ENCODE results near the gene NOS2. TPM values are rescaled to one million over a fixed set of nuclear protein-coding genes. Genes with fewer than 3 reads are reported as not detected.
A peak's percentile ranks its signal among the peaks of the same experiment; 100 is the strongest.

Gene NOS2
- total RNA-seq, 1 experiment from 2014 or later = 0.35 TPM

DNA sequence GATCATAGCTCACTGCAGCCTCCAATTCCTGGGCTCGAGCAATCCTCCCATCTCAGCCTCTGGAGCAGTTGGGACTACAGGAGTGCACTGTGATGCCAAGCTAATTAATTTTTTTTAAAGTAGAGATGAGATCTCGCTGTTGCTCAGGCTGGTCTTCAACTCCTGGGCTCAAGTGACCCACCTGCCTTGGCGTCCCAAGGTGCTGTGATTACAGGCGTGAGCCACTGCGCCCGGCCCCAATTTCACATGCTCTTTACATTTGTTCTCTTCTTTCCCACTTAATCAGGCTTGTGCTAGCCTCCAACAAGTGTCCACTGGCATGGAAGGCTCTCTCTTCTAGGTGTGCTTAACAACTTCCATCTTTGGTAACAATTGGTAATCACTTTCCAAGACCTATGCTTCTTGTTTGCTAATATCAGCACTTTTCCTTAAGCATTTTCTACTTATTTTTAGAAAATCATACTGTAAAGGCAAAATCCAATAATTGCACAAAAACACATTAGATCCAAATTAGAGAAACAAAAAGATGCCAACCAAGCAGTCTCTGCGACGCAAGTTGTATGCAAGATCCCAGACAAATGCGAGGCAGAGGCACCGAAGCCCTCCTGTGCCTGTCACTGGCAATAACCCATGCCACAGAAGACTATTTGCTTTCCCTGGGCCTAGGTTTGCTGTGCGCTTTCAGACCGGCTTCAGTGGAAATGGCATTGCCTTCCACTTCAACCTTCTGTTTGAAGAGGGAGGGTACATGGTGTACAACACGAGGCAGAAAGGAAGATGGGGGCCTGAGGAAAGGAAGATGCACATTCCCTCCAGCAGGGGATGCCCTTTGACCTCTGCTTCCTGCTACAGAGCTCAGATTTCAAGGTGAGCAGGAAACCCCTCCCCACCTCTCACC, 52.6 kb downstream of the NOS2 start:
- H2BK15ac ChIP-seq (ENCODE audit: low read depth, low read length) = no peak overlapping the region
- H3K4me1 ChIP-seq (ENCODE audit: insufficient read depth, low read length) = no peaks in the 10 kb centered on the region
- no peaks in the 10 kb centered on the region for H4K20me1 ChIP-seq (ENCODE audit: control insufficient read depth, insufficient read depth, insufficient read length)
- H4K91ac ChIP-seq (ENCODE audit: insufficient read length, low read depth, low read length) = no peak overlapping the region
- peaks cover 0 to 11% of the 10 kb centered on the region in 2 experiments; a peak in 2 of 4 replicates for H3K4me1 Mint-ChIP-seq
- no peak overlapping the region for H3K4me2 ChIP-seq (ENCODE audit: insufficient read depth, insufficient read length, low read length)
- H3K56ac ChIP-seq (ENCODE audit: insufficient read length, low read depth, low read length) = no peak overlapping the region
- WGBS (ENCODE audit: extremely low coverage, insufficient read length, low lambda C conversion rate) = no CpG with 5 or more reads among the region's 13 CpGs
- H4K8ac ChIP-seq (replicated peaks; ENCODE audit: insufficient read length, low read depth, low read length) = no peak overlapping the region
- no peaks in the 10 kb centered on the region for H3K79me2 ChIP-seq (ENCODE audit: insufficient read depth, low read length)
- H2AK5ac ChIP-seq (ENCODE audit: insufficient read length, low read length) = no peak overlapping the region
- H3K27me3 Mint-ChIP-seq (ENCODE audit: low read depth) = no peaks in the 10 kb centered on the region; the same call in 1 of the 2 replicates
- no peak overlapping the region for H2BK12ac ChIP-seq (ENCODE audit: insufficient read length, low read depth, low read length)
- H2AFZ ChIP-seq (ENCODE audit: low read length) = no peak overlapping the region
- no peak overlapping the region for H3K4ac ChIP-seq (ENCODE audit: low read depth, low read length)
- no peak overlapping the region for H3T11ph ChIP-seq (ENCODE audit: low read length)
- DNase-seq = peak; percentile 86
- no peak overlapping the region for H2BK5ac ChIP-seq (ENCODE audit: insufficient read length, low read length)
- H2BK20ac ChIP-seq (ENCODE audit: low read depth, low read length, poor library complexity, severe bottlenecking) = no peak overlapping the region
- H3K14ac ChIP-seq (ENCODE audit: insufficient read depth, low read length) = peak overlapping the region; percentile 63; the same call in 1 of the 2 replicates
- no peaks in the 10 kb centered on the region for H3K27me3 ChIP-seq (ENCODE audit: insufficient read depth, low read length)
- no peak overlapping the region for H3K23ac ChIP-seq (ENCODE audit: insufficient read length, low read depth, low read length)
- H3K18ac ChIP-seq (ENCODE audit: insufficient read length, low read depth, low read length) = peak overlapping the region; percentile 67
- no peak overlapping the region for H3K4me3 Mint-ChIP-seq
- TF ChIP-seq, protein P1, sequence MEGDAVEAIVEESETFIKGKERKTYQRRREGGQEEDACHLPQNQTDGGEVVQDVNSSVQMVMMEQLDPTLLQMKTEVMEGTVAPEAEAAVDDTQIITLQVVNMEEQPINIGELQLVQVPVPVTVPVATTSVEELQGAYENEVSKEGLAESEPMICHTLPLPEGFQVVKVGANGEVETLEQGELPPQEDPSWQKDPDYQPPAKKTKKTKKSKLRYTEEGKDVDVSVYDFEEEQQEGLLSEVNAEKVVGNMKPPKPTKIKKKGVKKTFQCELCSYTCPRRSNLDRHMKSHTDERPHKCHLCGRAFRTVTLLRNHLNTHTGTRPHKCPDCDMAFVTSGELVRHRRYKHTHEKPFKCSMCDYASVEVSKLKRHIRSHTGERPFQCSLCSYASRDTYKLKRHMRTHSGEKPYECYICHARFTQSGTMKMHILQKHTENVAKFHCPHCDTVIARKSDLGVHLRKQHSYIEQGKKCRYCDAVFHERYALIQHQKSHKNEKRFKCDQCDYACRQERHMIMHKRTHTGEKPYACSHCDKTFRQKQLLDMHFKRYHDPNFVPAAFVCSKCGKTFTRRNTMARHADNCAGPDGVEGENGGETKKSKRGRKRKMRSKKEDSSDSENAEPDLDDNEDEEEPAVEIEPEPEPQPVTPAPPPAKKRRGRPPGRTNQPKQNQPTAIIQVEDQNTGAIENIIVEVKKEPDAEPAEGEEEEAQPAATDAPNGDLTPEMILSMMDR (conservative IDR thresholded peaks at IDR 0.05) = peak; percentile 81
- H4K5ac ChIP-seq (ENCODE audit: insufficient read length, low read depth, low read length) = no peak overlapping the region
- no peak overlapping the region for H3K27ac ChIP-seq (ENCODE audit: insufficient read length, low read depth, low read length)
- no peaks in the 10 kb centered on the region for H3K9me3 ChIP-seq (ENCODE audit: control insufficient read depth, low read depth, low read length)
- H3K23me2 ChIP-seq (ENCODE audit: insufficient read length, low read depth, low read length, poor library complexity, severe bottlenecking) = no peaks in the 10 kb centered on the region
- no peak overlapping the region for H3K9ac ChIP-seq (ENCODE audit: extremely low read depth, insufficient read length, low read length)
- no peak overlapping the region for H2BK120ac ChIP-seq (ENCODE audit: low read depth, low read length, poor library complexity, severe bottlenecking)
- H3K36me3 Mint-ChIP-seq (ENCODE audit: insufficient read depth in 1 of 3, low read depth in 3 of 3) = peaks cover 0 to 5% (median 0%) of the 10 kb centered on the region in 3 experiments; a peak in 3 of 7 replicates
- H3K9me3 Mint-ChIP-seq = peaks cover 0 to 2% of the 10 kb centered on the region in 2 experiments; a peak in 1 of 5 replicates
- H3K79me1 ChIP-seq (ENCODE audit: insufficient read depth, low read depth, low read length, poor library complexity, severe bottlenecking) = no peaks in the 10 kb centered on the region
- H3K27ac Mint-ChIP-seq = no peak overlapping the region

All from H9 (cell line).